Right cardiac atrium (tissue), 5 donors: ENCODE measurements around the gene ZC3H8. TPM values are rescaled to one million over a fixed set of nuclear protein-coding genes. Genes with fewer than 3 reads are reported as not detected.

Experiments
- ATAC-seq, 2 donors: fragments of 200-7000 bp; cut with Tn5 transposase; one replicate each; pipeline versions ENCODE4 v1.8.0 to v1.9.1; 2020; ENCODE audit warnings: moderate library complexity in 2 of 2, mild to moderate bottlenecking in 1 of 2
- DNase-seq, 3 donors: peaks; one replicate each; pipeline ENCODE4 v3.0.0-alpha.2; 2020
- H3K27ac ChIP-seq: one replicate; pipeline ENCODE4 v1.5.1; 2013; ENCODE audit warnings: mild to moderate bottlenecking, low read length, control low read depth, moderate library complexity
- H3K27me3 ChIP-seq: one replicate; pipeline ENCODE4 v1.6.1; 2013; ENCODE audit not compliant: control insufficient read depth, insufficient read depth
- H3K4me1 ChIP-seq: one replicate; pipeline ENCODE4 v1.6.1; 2013; ENCODE audit warnings: low read length; ENCODE audit not compliant: control insufficient read depth, insufficient read depth
- H3K4me3 ChIP-seq: one replicate; pipeline ENCODE4 v1.5.1; 2013; ENCODE audit warnings: low read length, control low read depth
- H3K9me3 ChIP-seq: one replicate; pipeline ENCODE4 v1.6.1; 2013; ENCODE audit warnings: low read length; ENCODE audit not compliant: control insufficient read depth
- WGBS: extraction: QIAGEN DNeasy Blood & Tissue Kit; methylation state at CpG from one replicate; pipeline ENCODE4 v1.1.7; 2013; 5-methylcytosine and 5-hydroxymethylcytosine counted together
- intact Hi-C, 4 donors: fragments of 100-400 bp; cut with DNase I; formaldehyde crosslinking; loops; one replicate each; pipeline versions ENCODE4 v1.11.0 to v1.14.0; 2022 to 2023
- polyA plus RNA-seq: library from polyadenylated mRNA; stranded (reverse); fragments of 200-250 nt; gene quantifications from one replicate; pipeline ENCODE4 v1.2.3, GENCODE V29; 2013
- total RNA-seq, 4 donors: library from RNA; stranded (reverse); fragmentation: NEBNext Ultra II Directional; extraction: Animal tissue kit (Norgen Biotek cat#: 25700); gene quantifications; one replicate each; pipeline ENCODE4 v1.2.1, GENCODE V29; 2021
- donor health status: healthy with polysubstance abuse.
- donor health status: DM: no; HTN: yes; CAD: no.
- donor health status: DM: no; HTN: no; CAD: no.
- donor health status: DM: no; HTN: yes; CAD: no; lungs with severe emphysema.
- donor health status: DM: yes; HTN: yes; CAD: no.

ZC3H8 gene
- total and polyA plus RNA-seq, 5 donors: 6.0 to 17.2 (median 11.1) TPM

- WGBS: 19% methylated on average over 15 of the region's 15 CpGs
- Histone ChIP-seq H3K9me3 (no peaks in the 10 kb centered on the region), H3K27ac (no peak overlapping the region), H3K4me1 (no peaks in the 10 kb centered on the region), H3K4me3 (peak overlapping the region; percentile 16), H3K27me3 (no peaks in the 10 kb centered on the region)
- intact Hi-C loops: loop anchor here in 1 of 4 donors (10.0 kb wide), 1 partner anchor 135 kb away; no protein-coding TSS in a partner anchor
- DNase-seq (peak; percentile 83 to 93 (median 90)), ATAC-seq (peak; percentile 59 to 66)
Observed at GRCh38 chr2:112259509-112260294, 4.9 kb upstream of the ZC3H8 start.

GRCh38 chr2:112257575-112257974, 2.7 kb upstream of the ZC3H8 start:
- ATAC-seq (no peak), DNase-seq (no peak)
- intact Hi-C loops: loop anchor here in 1 of 4 donors (10.0 kb wide), 1 partner anchor 133 kb away; no protein-coding TSS in a partner anchor
- no peak overlapping the region for H3K4me3 ChIP-seq
- no peaks in the 10 kb centered on the region for H3K4me1 ChIP-seq
- WGBS: 80% methylated on average over 4 of the region's 4 CpGs
- H3K9me3 ChIP-seq: no peaks in the 10 kb centered on the region
- H3K27me3 ChIP-seq: no peaks in the 10 kb centered on the region
- no peak overlapping the region for H3K27ac ChIP-seq

- ATAC-seq (no peak), DNase-seq (no peak)
- Histone ChIP-seq H3K4me3 (no peak overlapping the region), H3K4me1 (no peaks in the 10 kb centered on the region), H3K27me3 (no peaks in the 10 kb centered on the region), H3K9me3 (no peaks in the 10 kb centered on the region), H3K27ac (no peak overlapping the region)
- intact Hi-C loops: loop anchor here in 1 of 4 donors (10.0 kb wide), 1 partner anchor 132 kb away; no protein-coding TSS in a partner anchor
- 71% methylated on average over 2 of the region's 2 CpGs for WGBS
Observed at GRCh38 chr2:112256654-112257053, 1.8 kb upstream of the ZC3H8 start.

- Histone ChIP-seq H3K4me1 (no peaks in the 10 kb centered on the region), H3K27me3 (no peaks in the 10 kb centered on the region), H3K9me3 (no peaks in the 10 kb centered on the region), H3K4me3 (no peak overlapping the region), H3K27ac (no peak overlapping the region)
- ATAC-seq: no peak
- DNase-seq: no peak
- intact Hi-C loops: loop anchor here in 1 of 4 donors (10.0 kb wide), 1 partner anchor 131 kb away; no protein-coding TSS in a partner anchor
- WGBS: 75% methylated on average over 2 of the region's 2 CpGs
Observed at GRCh38 chr2:112255875-112256274, 1.0 kb upstream of the ZC3H8 start.

GRCh38 chr2:112253261-112253815, 1.5 kb downstream of the ZC3H8 start:
- ATAC-seq (no peak), DNase-seq (no peak)
- intact Hi-C loops: loop anchor here in 1 of 4 donors (10.0 kb wide), 1 partner anchor 129 kb away; no protein-coding TSS in a partner anchor

GRCh38 chr2:112251271-112251670, 3.6 kb downstream of the ZC3H8 start:
- ATAC-seq: no peak
- DNase-seq: no peak
- Histone ChIP-seq H3K9me3 (no peaks in the 10 kb centered on the region), H3K4me3 (no peak overlapping the region), H3K4me1 (no peaks in the 10 kb centered on the region), H3K27ac (no peak overlapping the region), H3K27me3 (no peaks in the 10 kb centered on the region)
- 86% methylated on average over 3 of the region's 3 CpGs for WGBS
- intact Hi-C loops: loop anchor here in 1 of 4 donors (10.0 kb wide), 1 partner anchor 126 kb away; no protein-coding TSS in a partner anchor

More at GRCh38 chr2:112253261-112253815, 1.5 kb downstream of the ZC3H8 start:
- H3K27ac ChIP-seq: no peak overlapping the region
- no peaks in the 10 kb centered on the region for H3K27me3 ChIP-seq
- WGBS: 86% methylated on average over 5 of the region's 5 CpGs
- no peaks in the 10 kb centered on the region for H3K9me3 ChIP-seq
- no peaks in the 10 kb centered on the region for H3K4me1 ChIP-seq
- no peak overlapping the region for H3K4me3 ChIP-seq

GRCh38 chr2:112244854-112245253, 10.0 kb downstream of the ZC3H8 start:
- 97% methylated on average over 1 of the region's 1 CpG for WGBS
- intact Hi-C loops: no loop called here

GRCh38 chr2:112243233-112243632, 11.6 kb downstream of the ZC3H8 start:
- Histone ChIP-seq H3K4me1 (no peaks in the 10 kb centered on the region), H3K27me3 (no peaks in the 10 kb centered on the region), H3K4me3 (no peak overlapping the region), H3K9me3 (no peaks in the 10 kb centered on the region), H3K27ac (no peak overlapping the region)
- WGBS: 97% methylated on average over 4 of the region's 4 CpGs
- no peak for ATAC-seq
- no peak for DNase-seq
- intact Hi-C loops: no loop called here

More at GRCh38 chr2:112244854-112245253, 10.0 kb downstream of the ZC3H8 start:
- Histone ChIP-seq H3K4me3 (no peak overlapping the region), H3K4me1 (no peaks in the 10 kb centered on the region), H3K9me3 (no peaks in the 10 kb centered on the region), H3K27ac (no peak overlapping the region), H3K27me3 (no peaks in the 10 kb centered on the region)
- ATAC-seq (no peak), DNase-seq (no peak)

GRCh38 chr2:112242384-112242783, 12.5 kb downstream of the ZC3H8 start:
- DNase-seq (no peak), ATAC-seq (no peak)
- H3K4me3 ChIP-seq: no peak overlapping the region
- H3K27me3 ChIP-seq: no peaks in the 10 kb centered on the region
- 90% methylated on average over 3 of the region's 3 CpGs for WGBS
- no peaks in the 10 kb centered on the region for H3K9me3 ChIP-seq
- intact Hi-C loops: no loop called here
- H3K27ac ChIP-seq: no peak overlapping the region
- H3K4me1 ChIP-seq: no peaks in the 10 kb centered on the region

GRCh38 chr2:112239862-112240261, 15.0 kb downstream of the ZC3H8 start:
- no peak overlapping the region for H3K4me3 ChIP-seq
- intact Hi-C loops: no loop called here
- WGBS: 98% methylated on average over 1 of the region's 1 CpG
- H3K9me3 ChIP-seq: no peaks in the 10 kb centered on the region
- no peaks in the 10 kb centered on the region for H3K27me3 ChIP-seq
- DNase-seq (no peak), ATAC-seq (no peak)
- H3K27ac ChIP-seq: no peak overlapping the region
- H3K4me1 ChIP-seq: no peaks in the 10 kb centered on the region

GRCh38 chr2:112230371-112230770, 24.5 kb downstream of the ZC3H8 start:
- H3K9me3 ChIP-seq: no peaks in the 10 kb centered on the region
- no peak for DNase-seq
- WGBS: 96% methylated on average over 3 of the region's 3 CpGs
- ATAC-seq: no peak
- H3K4me1 ChIP-seq: no peaks in the 10 kb centered on the region
- no peak overlapping the region for H3K4me3 ChIP-seq
- intact Hi-C loops: no loop called here
- H3K27ac ChIP-seq: no peak overlapping the region
- H3K27me3 ChIP-seq: no peaks in the 10 kb centered on the region
